Smooth muscle cell (in vitro differentiated cells): ENCODE results near the gene KCNH3. TPM values are rescaled to one million over a fixed set of nuclear protein-coding genes. Genes with fewer than 3 reads are reported as not detected.

Experiments
- DNase-seq: peaks from one replicate; lab custom pipeline; 2025; ENCODE audit not compliant: unreplicated experiment; lab: John Stamatoyannopoulos, UW
- H2AFZ ChIP-seq: fragments of 200-600 bp; sonication (generic); 2 replicates; pipeline ENCODE4 v1.6.0; 2016; ENCODE audit warnings: antibody characterized with exemption, low read depth, mild to moderate bottlenecking
- H3F3A ChIP-seq: fragments of 200-600 bp; sonication (generic); 2 replicates; pipeline ENCODE4 v1.6.0; 2017; ENCODE audit warnings: antibody characterized with exemption, low read depth
- H3K27ac ChIP-seq: fragments of 200-600 bp; sonication (generic); 2 replicates; pipeline ENCODE4 v1.5.1; 2016; ENCODE audit warnings: low read depth, mild to moderate bottlenecking
- H3K27me3 ChIP-seq: fragments of 200-600 bp; sonication (generic); 2 replicates; pipeline ENCODE4 v1.6.1; 2016; ENCODE audit warnings: low read depth, mild to moderate bottlenecking
- H3K36me3 ChIP-seq: fragments of 200-600 bp; sonication (generic); 2 replicates; pipeline ENCODE4 v1.5.1; 2016; ENCODE audit warnings: low read depth
- H3K4me1 ChIP-seq: fragments of 200-600 bp; sonication (generic); 2 replicates; pipeline ENCODE4 v1.5.1; 2016; ENCODE audit warnings: low read depth
- H3K4me2 ChIP-seq: fragments of 200-600 bp; sonication (generic); 2 replicates; pipeline ENCODE4 v1.6.0; 2016; ENCODE audit warnings: mild to moderate bottlenecking
- H3K4me3 ChIP-seq: fragments of 200-600 bp; sonication (generic); 2 replicates; pipeline ENCODE4 v1.5.1; 2016; ENCODE audit warnings: mild to moderate bottlenecking
- H3K79me2 ChIP-seq: fragments of 200-600 bp; sonication (generic); 2 replicates; pipeline ENCODE4 v1.6.0; 2016; ENCODE audit warnings: low read depth, mild to moderate bottlenecking
- H3K9ac ChIP-seq: fragments of 200-600 bp; sonication (generic); 2 replicates; pipeline ENCODE4 v1.6.0; 2016; ENCODE audit warnings: low read depth
- H3K9me3 ChIP-seq: fragments of 200-600 bp; sonication (generic); replicated peaks from 2 replicates; pipeline ENCODE4 v1.5.1; 2016; ENCODE audit warnings: low read depth
- H4K20me1 ChIP-seq: fragments of 200-600 bp; sonication (generic); 2 replicates; pipeline ENCODE4 v1.6.0; 2016; ENCODE audit warnings: low read depth
- CTCF ChIP-seq: fragments of 200-600 bp; sonication (generic); IDR thresholded peaks from 2 replicates; pipeline ENCODE4 v1.5.1; 2017; ENCODE audit warnings: borderline replicate concordance, mild to moderate bottlenecking, antibody characterized with exemption; ENCODE audit not compliant: insufficient read depth, poor library complexity, severe bottlenecking
- WGBS: methylation state at CpG from one replicate; pipeline ENCODE4 v1.1.7; 2016; ENCODE audit warnings: low lambda C conversion rate; 5-methylcytosine and 5-hydroxymethylcytosine counted together
- polyA plus RNA-seq: library from polyadenylated mRNA; unstranded; fragments of >200 nt; fragmentation: Nextera tagmentation; extraction: Ambion mirVana; gene quantifications from 2 replicates; pipeline ENCODE4 v1.2.1, GENCODE V29; 2016
- total RNA-seq: library from RNA; depleted of rRNA; stranded (reverse); fragments of >200 nt; gene quantifications from 2 replicates; pipeline ENCODE4 v1.2.3, GENCODE V29; 2014

Gene KCNH3
- total and polyA plus RNA-seq, 2 experiments from 2014 or later, result 0.09 to 0.94 TPM

GRCh38 chr12:49535921-49536525 lies 2.8 kb upstream of the KCNH3 start:
- peaks cover 64% of the 10 kb centered on the region for H3K27me3 ChIP-seq
- DNase-seq, result no peak
- H4K20me1 ChIP-seq, result no peaks in the 10 kb centered on the region
- H3K4me1 ChIP-seq, result peaks cover 6% of the 10 kb centered on the region
- no peaks in the 10 kb centered on the region for H3K79me2 ChIP-seq
- H3K4me3 ChIP-seq, result no peak overlapping the region
- no peaks in the 10 kb centered on the region for H3F3A ChIP-seq
- no peaks in the 10 kb centered on the region for H3K36me3 ChIP-seq
- TF ChIP-seq CTCF, result no peak
- H3K9ac ChIP-seq, result no peak overlapping the region
- WGBS, result 90% methylated on average over 6 of the region's 6 CpGs
- no peak overlapping the region for H3K27ac ChIP-seq
- H3K9me3 ChIP-seq, result no peaks in the 10 kb centered on the region
- no peak overlapping the region for H2AFZ ChIP-seq
- no peak overlapping the region for H3K4me2 ChIP-seq

- Histone ChIP-seq H3K4me2 (no peak overlapping the region), H3K79me2 (no peaks in the 10 kb centered on the region), H3K9ac (no peak overlapping the region), H3K36me3 (no peaks in the 10 kb centered on the region), H3K27me3 (peaks cover 69% of the 10 kb centered on the region), H3K27ac (no peak overlapping the region), H3K9me3 (no peaks in the 10 kb centered on the region), H3K4me1 (peaks cover 6% of the 10 kb centered on the region), H3F3A (no peaks in the 10 kb centered on the region), H2AFZ (no peak overlapping the region), H3K4me3 (no peak overlapping the region), H4K20me1 (no peaks in the 10 kb centered on the region)
- 65% methylated on average over 3 of the region's 3 CpGs for WGBS
- no peak for DNase-seq
- TF ChIP-seq CTCF, result no peak
Observed at GRCh38 chr12:49536526-49537071, 2.2 kb upstream of the KCNH3 start.

GRCh38 chr12:49537231-49537751 lies 1.5 kb upstream of the KCNH3 start:
- H3K79me2 ChIP-seq, result no peaks in the 10 kb centered on the region
- H3K4me3 ChIP-seq, result peak overlapping the region; percentile 51
- no peak overlapping the region for H3K9ac ChIP-seq
- no peaks in the 10 kb centered on the region for H3F3A ChIP-seq
- H3K36me3 ChIP-seq, result no peaks in the 10 kb centered on the region
- no peak overlapping the region for H2AFZ ChIP-seq
- no peak overlapping the region for H3K27ac ChIP-seq
- H3K9me3 ChIP-seq, result no peaks in the 10 kb centered on the region
- peaks cover 76% of the 10 kb centered on the region for H3K27me3 ChIP-seq
- DNase-seq, result no peak
- peaks cover 6% of the 10 kb centered on the region for H3K4me1 ChIP-seq
- H3K4me2 ChIP-seq, result peak overlapping the region; percentile 91
- H4K20me1 ChIP-seq, result no peaks in the 10 kb centered on the region
- TF ChIP-seq CTCF, result no peak
- WGBS, result 21% methylated on average over 13 of the region's 13 CpGs
